Measurements from ENCODE around the gene TSPAN16. TPM values are rescaled to one million over a fixed set of nuclear protein-coding genes. Genes with fewer than 3 reads are reported as not detected.
"Not testable (repeated sequence)": the region's sequence is repeated elsewhere in the genome, so short reads cannot be mapped to it uniquely, and the experiment has no call there.

TSPAN16 gene
- total RNA-seq, 1 experiment from 2014 or later = not detected

GRCh38 chr19:11339254-11340098 is 43.5 kb downstream of the TSPAN16 start, which contains the start of gene RAB3D:
RAB3D (minus strand) TSS chr19:11339657; CDS start chr19:11337399, 2,258 bp downstream.
- POLR2A ChIA-PET (ENCODE audit: unreplicated experiment) = interaction anchor here (0.6 to 0.7 kb wide), 2 partner anchors 13 to 43 kb away, joined by 5 read pairs; partner anchors contain the start of gene TSPAN16
- peak within 1 kb of the TSS; percentile 91 for H2AFZ ChIP-seq
- no peaks in the 10 kb centered on the region for H3K27me3 ChIP-seq (ENCODE audit: insufficient read depth, low read depth)
- H3K9me2 ChIP-seq (ENCODE audit: insufficient read depth) = no peaks in the 10 kb centered on the region
- peaks cover 39% of the 10 kb centered on the region for H3K36me3 ChIP-seq (ENCODE audit: low read depth)
- peaks cover 46% of the 10 kb centered on the region for H3F3A ChIP-seq (ENCODE audit: insufficient read depth, low read depth)
- H3K4me3 ChIP-seq = peak within 1 kb of the TSS; percentile 84
- TF ChIP-seq, protein P1, sequence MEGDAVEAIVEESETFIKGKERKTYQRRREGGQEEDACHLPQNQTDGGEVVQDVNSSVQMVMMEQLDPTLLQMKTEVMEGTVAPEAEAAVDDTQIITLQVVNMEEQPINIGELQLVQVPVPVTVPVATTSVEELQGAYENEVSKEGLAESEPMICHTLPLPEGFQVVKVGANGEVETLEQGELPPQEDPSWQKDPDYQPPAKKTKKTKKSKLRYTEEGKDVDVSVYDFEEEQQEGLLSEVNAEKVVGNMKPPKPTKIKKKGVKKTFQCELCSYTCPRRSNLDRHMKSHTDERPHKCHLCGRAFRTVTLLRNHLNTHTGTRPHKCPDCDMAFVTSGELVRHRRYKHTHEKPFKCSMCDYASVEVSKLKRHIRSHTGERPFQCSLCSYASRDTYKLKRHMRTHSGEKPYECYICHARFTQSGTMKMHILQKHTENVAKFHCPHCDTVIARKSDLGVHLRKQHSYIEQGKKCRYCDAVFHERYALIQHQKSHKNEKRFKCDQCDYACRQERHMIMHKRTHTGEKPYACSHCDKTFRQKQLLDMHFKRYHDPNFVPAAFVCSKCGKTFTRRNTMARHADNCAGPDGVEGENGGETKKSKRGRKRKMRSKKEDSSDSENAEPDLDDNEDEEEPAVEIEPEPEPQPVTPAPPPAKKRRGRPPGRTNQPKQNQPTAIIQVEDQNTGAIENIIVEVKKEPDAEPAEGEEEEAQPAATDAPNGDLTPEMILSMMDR (conservative IDR thresholded peaks at IDR 0.05) = no peak
- no peak for TF ChIP-seq EZH2 (IDR thresholded peaks at IDR 0.05; ENCODE audit: low read depth)
- intact Hi-C loops (cut with micrococcal nuclease; ENCODE audit: unreplicated experiment) = loop anchor here (1.0 kb wide), 1 partner anchor 16 kb away; the partner anchor contains the start of gene PLPPR2
- H4K20me1 ChIP-seq (ENCODE audit: insufficient read depth) = no peaks in the 10 kb centered on the region
- peaks cover 27% of the 10 kb centered on the region for H3K4me1 ChIP-seq (replicated peaks; ENCODE audit: insufficient read depth)
- peak; percentile 78 to 88 for DNase-seq
- H3K79me2 ChIP-seq (ENCODE audit: low read depth) = peaks cover 30% of the 10 kb centered on the region
- BruUV-seq (replicated peaks) = no TSS peak
- CTCF ChIA-PET = no interaction called here
- no peaks in the 10 kb centered on the region for H3K9me3 ChIP-seq (ENCODE audit: insufficient read depth, low read depth)
- peak within 1 kb of the TSS; percentile 92 for H3K4me2 ChIP-seq
- no peak within 1 kb of the TSS for H3K27ac ChIP-seq

- Histone ChIP-seq H2AFZ (peak overlapping the region; percentile 91; the same call in 1 of the 2 replicates), H3K4me2 (peak overlapping the region; percentile 92), H3K36me3 (ENCODE audit: low read depth) (peaks cover 34% of the 10 kb centered on the region), H3F3A (ENCODE audit: insufficient read depth, low read depth) (peaks cover 48% of the 10 kb centered on the region), H3K4me3 (peak overlapping the region; percentile 84; the same call in 1 of the 2 replicates), H3K79me2 (ENCODE audit: low read depth) (peaks cover 34% of the 10 kb centered on the region), H3K4me1 (replicated peaks; ENCODE audit: insufficient read depth) (peaks cover 32% of the 10 kb centered on the region)
- DNase-seq; CTCF ChIA-PET; intact Hi-C loops (cut with micrococcal nuclease; ENCODE audit: unreplicated experiment); H3K27me3 ChIP-seq (ENCODE audit: insufficient read depth, low read depth); BruUV-seq (replicated peaks); H3K27ac ChIP-seq; H3K9me3 ChIP-seq (ENCODE audit: insufficient read depth, low read depth); H4K20me1 ChIP-seq (ENCODE audit: insufficient read depth); H3K9me2 ChIP-seq (ENCODE audit: insufficient read depth): not testable (repeated sequence)
- POLR2A ChIA-PET (ENCODE audit: unreplicated experiment) = interaction anchor here (0.7 kb wide), 1 partner anchor 44 kb away, joined by 5 read pairs; the partner anchor contains the start of gene TSPAN16
Observed at GRCh38 chr19:11340099-11340467, 44.1 kb downstream of the TSPAN16 start.

- ChIA-PET POLR2A (ENCODE audit: unreplicated experiment) (no interaction called here), CTCF (no interaction called here)
- Histone ChIP-seq H3K9me2 (ENCODE audit: insufficient read depth) (no peaks in the 10 kb centered on the region), H3K9me3 (ENCODE audit: insufficient read depth, low read depth) (no peaks in the 10 kb centered on the region), H3K79me2 (ENCODE audit: low read depth) (peaks cover 42% of the 10 kb centered on the region), H2AFZ (no peak overlapping the region), H3K27ac (no peak overlapping the region), H3F3A (ENCODE audit: insufficient read depth, low read depth) (peaks cover 61% of the 10 kb centered on the region), H3K36me3 (ENCODE audit: low read depth) (peaks cover 17% of the 10 kb centered on the region), H3K4me1 (replicated peaks; ENCODE audit: insufficient read depth) (peaks cover 42% of the 10 kb centered on the region), H3K4me3 (no peak overlapping the region), H4K20me1 (ENCODE audit: insufficient read depth) (no peaks in the 10 kb centered on the region), H3K4me2 (no peak overlapping the region), H3K27me3 (ENCODE audit: insufficient read depth, low read depth) (no peaks in the 10 kb centered on the region)
- DNase-seq = no peak
- intact Hi-C loops (cut with micrococcal nuclease; ENCODE audit: unreplicated experiment) = no loop called here
- no TSS peak for BruUV-seq (replicated peaks)
- TF ChIP-seq EZH2 (IDR thresholded peaks at IDR 0.05; ENCODE audit: low read depth) = no peak
- TF ChIP-seq, protein P1 (conservative IDR thresholded peaks at IDR 0.05) = no peak
Observed at GRCh38 chr19:11342429-11342828, 46.5 kb downstream of the TSPAN16 start.

All from PC-9 (cell line).